Right lobe of liver (tissue), 6 donors: ENCODE measurements around the gene BBS4. TPM values are rescaled to one million over a fixed set of nuclear protein-coding genes. Genes with fewer than 3 reads are reported as not detected.
"Not testable (repeated sequence)": the region's sequence is repeated elsewhere in the genome, so short reads cannot be mapped to it uniquely, and the experiment has no call there.

Experiments
- ATAC-seq, 4 donors: fragments of 200-7000 bp; cut with Tn5 transposase; one replicate each; pipeline ENCODE4 v1.9.1; 2020; ENCODE audit warnings: mild to moderate bottlenecking in 4 of 4, moderate library complexity in 4 of 4
- DNase-seq, 3 donors: peaks; one replicate each; pipeline ENCODE4 v3.0.0-alpha.2; 2020
- H3K27ac ChIP-seq, 3 donors: fragments of 200-600 bp; one replicate each; pipeline ENCODE4 v1.8.0; 2022
- H3K27me3 ChIP-seq, 2 donors: fragments of 200-600 bp; one replicate each; pipeline ENCODE4 v1.8.0; 2022
- H3K36me3 ChIP-seq, 4 donors: fragments of 200-600 bp; sonication (generic) in 1 of 4; one replicate each; pipeline versions ENCODE4 v1.5.1 to v1.8.0; 2017 to 2022; ENCODE audit warnings: control low read depth in 1 of 4
- H3K4me1 ChIP-seq, 4 donors: fragments of 200-600 bp; sonication (generic) in 1 of 4; one replicate each; pipeline versions ENCODE4 v1.5.1 to v1.8.0; 2017 to 2022; ENCODE audit warnings: control low read depth in 1 of 4
- H3K4me3 ChIP-seq, 3 donors: fragments of 200-600 bp; one replicate each; pipeline ENCODE4 v1.8.0; 2022
- H3K9me3 ChIP-seq, 4 donors: fragments of 200-600 bp; sonication (generic) in 1 of 4; one replicate each; pipeline versions ENCODE4 v1.5.1 to v1.8.0; 2017 to 2022; ENCODE audit warnings: control low read depth in 1 of 4
- POLR2A ChIP-seq: fragments of 450-650 bp; IDR thresholded peaks from one replicate; pipeline ENCODE4 v1.6.1; 2017; ENCODE audit warnings: antibody characterized with exemption, mild to moderate bottlenecking
- WGBS: methylation state at CpG from one replicate; pipeline ENCODE4 v1.1.6; 2018; ENCODE audit warnings: low coverage, low lambda C conversion rate; ENCODE audit not compliant: insufficient coverage; ENCODE audit errors: missing lambda C conversion rate; 5-methylcytosine and 5-hydroxymethylcytosine counted together
- intact Hi-C, 2 donors: fragments of 100-400 bp; cut with DNase I; formaldehyde crosslinking; loops; one replicate each; pipeline versions ENCODE4 v1.11.2 to v1.14.1; 2022
- total RNA-seq, 6 experiments: library from RNA; depleted of rRNA in 2 of 6; stranded (reverse); fragments of >200 nt in 2 of 6; fragmentation: NEBNext Ultra II Directional in 3 of 6; extraction: Animal tissue kit (Norgen Biotek cat#: 25700) in 3 of 6; gene quantifications; one replicate each; pipeline versions ENCODE4 v1.1.0 to v1.2.4, GENCODE V29; 2016 to 2023
- TF ChIP-seq, protein P1 (sequence below), 4 donors: fragments of 200-600 bp in 3 of 4; fragments of 450-650 bp in 1 of 4; IDR thresholded peaks; one replicate each; pipeline versions ENCODE4 v1.5.1 to v1.8.0; 2016 to 2022; ENCODE audit warnings: antibody characterized with exemption in 4 of 4, mild to moderate bottlenecking in 2 of 4
- donor health status: DM: no; HTN: yes; CAD: no.
- donor health status: DM: no; HTN: no; CAD: no.
- donor health status: DM: no; HTN: no; CAD: no.
- donor health status: DM: no; HTN: yes; CAD: no.
- donor health status: DM: no; HTN: yes; CAD: no.

BBS4 gene
- total RNA-seq, 6 experiments from 2014 or later = 6.0 to 24.1 (median 9.5) TPM

DNA sequence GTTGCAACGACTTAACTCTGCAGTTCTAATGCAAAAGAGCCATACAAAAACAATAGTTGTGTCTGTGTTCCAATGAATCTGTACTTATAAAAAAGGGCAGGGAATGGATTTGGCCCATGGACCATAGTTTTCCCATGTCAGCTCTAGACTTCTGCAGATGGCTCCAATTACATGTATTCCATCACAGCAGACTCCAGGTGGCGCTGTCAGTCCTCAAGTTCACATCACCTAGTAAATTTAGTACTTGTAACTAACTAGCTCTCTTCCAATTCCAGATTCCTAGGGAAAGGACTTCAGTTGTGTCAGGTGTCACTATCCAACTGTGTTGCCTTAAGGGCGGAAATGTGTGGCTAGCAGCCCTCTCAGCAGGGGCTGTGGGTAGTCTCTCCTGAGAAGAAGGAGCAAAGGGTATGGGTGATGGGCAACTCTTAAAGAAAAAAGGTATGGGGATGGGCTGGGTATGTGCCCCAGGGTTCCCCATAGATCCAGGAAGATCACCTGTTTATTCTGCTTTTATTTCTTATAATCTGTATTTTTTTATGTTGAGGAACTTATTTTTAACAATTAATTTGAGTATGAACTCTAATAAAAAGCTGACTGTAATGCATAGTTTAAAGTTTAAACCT, 36.2 kb downstream of the BBS4 start:
- TF ChIP-seq POLR2A = no peak
- TF ChIP-seq, protein P1, sequence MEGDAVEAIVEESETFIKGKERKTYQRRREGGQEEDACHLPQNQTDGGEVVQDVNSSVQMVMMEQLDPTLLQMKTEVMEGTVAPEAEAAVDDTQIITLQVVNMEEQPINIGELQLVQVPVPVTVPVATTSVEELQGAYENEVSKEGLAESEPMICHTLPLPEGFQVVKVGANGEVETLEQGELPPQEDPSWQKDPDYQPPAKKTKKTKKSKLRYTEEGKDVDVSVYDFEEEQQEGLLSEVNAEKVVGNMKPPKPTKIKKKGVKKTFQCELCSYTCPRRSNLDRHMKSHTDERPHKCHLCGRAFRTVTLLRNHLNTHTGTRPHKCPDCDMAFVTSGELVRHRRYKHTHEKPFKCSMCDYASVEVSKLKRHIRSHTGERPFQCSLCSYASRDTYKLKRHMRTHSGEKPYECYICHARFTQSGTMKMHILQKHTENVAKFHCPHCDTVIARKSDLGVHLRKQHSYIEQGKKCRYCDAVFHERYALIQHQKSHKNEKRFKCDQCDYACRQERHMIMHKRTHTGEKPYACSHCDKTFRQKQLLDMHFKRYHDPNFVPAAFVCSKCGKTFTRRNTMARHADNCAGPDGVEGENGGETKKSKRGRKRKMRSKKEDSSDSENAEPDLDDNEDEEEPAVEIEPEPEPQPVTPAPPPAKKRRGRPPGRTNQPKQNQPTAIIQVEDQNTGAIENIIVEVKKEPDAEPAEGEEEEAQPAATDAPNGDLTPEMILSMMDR (IDR thresholded peaks at IDR 0.05) = peak; percentile 61 to 76 (median 72)
- Histone ChIP-seq H3K4me1 (peaks cover 0 to 12% (median 1%) of the 10 kb centered on the region in 4 donors), H3K27me3 (no peaks in the 10 kb centered on the region), H3K36me3 (peaks cover 0 to 13% (median 0%) of the 10 kb centered on the region in 4 donors), H3K4me3 (no peak overlapping the region), H3K27ac (no peak overlapping the region), H3K9me3 (no peaks in the 10 kb centered on the region)
- peak; percentile 53 to 59 (median 53) for DNase-seq
- intact Hi-C loops = no loop called here
- 37% methylated on average over 3 of the region's 3 CpGs for WGBS
- ATAC-seq = peak; percentile 75 to 83 (median 78)

DNA sequence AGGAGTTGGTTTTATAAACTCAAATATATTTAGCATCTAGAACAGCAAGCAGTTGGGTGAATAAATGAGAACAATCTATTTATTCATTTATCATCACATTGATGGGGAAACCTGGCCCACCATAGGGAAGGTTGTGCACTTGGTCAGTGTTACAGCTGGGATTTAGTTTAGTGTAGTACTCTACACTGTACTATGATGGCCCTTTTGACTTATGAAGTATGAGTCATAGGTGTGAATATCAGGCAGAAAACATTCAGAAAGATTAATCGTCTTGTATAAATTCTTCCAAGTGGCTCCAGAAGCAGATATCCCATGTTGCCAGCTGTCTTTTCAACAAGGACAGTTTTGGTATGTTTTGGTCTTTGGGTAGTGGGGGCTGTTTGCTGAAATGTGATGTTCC, 38.0 kb downstream of the BBS4 start:
- WGBS = 90% methylated on average over 1 of the region's 1 CpG
- intact Hi-C loops = no loop called here

DNA sequence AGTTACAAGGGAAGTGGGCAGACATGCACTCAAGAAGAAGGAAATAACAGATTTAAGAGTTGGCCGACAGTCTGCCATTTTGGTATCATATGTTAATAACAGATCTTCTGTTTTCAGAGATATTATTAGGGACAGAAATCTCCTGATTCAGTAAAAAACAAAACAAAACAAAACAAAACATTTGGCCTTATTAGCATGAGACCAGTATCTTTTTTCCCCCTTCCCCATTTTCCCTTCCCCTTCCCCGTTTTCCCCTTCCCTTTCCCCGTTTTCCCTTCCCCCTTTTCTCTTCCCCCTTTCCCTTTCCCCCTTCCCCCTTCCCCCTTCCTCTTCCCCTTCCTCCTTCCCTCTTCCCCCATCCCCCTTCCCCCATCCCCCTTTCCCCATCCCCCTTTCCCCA, 39.4 kb downstream of the BBS4 start:
- intact Hi-C loops = no loop called here
- Histone ChIP-seq H3K4me3 (no peak overlapping the region), H3K4me1 (peaks cover 0 to 29% (median 3%) of the 10 kb centered on the region in 4 donors), H3K27me3 (no peaks in the 10 kb centered on the region), H3K36me3 (no peaks in the 10 kb centered on the region), H3K9me3 (no peaks in the 10 kb centered on the region), H3K27ac (no peak overlapping the region)
- ATAC-seq (no peak), DNase-seq (no peak)
- WGBS = 71% methylated on average over 3 of the region's 3 CpGs
- TF ChIP-seq POLR2A = no peak
- TF ChIP-seq, protein P1 (IDR thresholded peaks at IDR 0.05) = no peak

More for the DNA sequence above, 38.0 kb downstream of the BBS4 start:
- H3K36me3 ChIP-seq = no peaks in the 10 kb centered on the region
- ATAC-seq (no peak), DNase-seq (no peak)
- H3K4me1 ChIP-seq = peaks cover 0 to 29% (median 3%) of the 10 kb centered on the region in 4 donors
- no peaks in the 10 kb centered on the region for H3K9me3 ChIP-seq
- H3K27me3 ChIP-seq = no peaks in the 10 kb centered on the region
- no peak overlapping the region for H3K27ac ChIP-seq
- H3K4me3 ChIP-seq = no peak overlapping the region
- TF ChIP-seq, protein P1 (IDR thresholded peaks at IDR 0.05) = no peak
- TF ChIP-seq POLR2A = no peak

DNA sequence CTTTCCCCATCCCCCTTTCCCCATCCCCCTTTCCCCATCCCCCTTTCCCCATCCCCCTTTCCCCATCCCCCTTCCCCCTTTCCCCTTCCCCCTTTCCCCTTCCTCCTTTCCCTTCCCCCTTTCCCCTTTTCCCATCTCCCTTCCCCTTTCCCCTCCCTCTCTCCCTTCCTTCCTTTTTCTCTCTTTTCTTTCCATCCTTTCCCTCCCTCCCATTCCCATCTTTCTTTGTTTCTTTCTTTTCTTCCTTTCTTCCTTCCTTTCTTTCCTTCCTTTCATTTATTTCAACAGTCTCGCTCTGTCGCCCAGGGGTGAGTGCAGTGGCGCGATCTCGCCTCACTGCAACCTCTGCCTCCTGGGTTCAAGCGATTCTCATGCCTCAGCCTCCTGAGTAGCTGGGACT, 39.8 kb downstream of the BBS4 start:
- H3K27ac ChIP-seq, H3K36me3 ChIP-seq, H3K27me3 ChIP-seq, intact Hi-C loops, ATAC-seq, H3K9me3 ChIP-seq, H3K4me3 ChIP-seq, DNase-seq: not testable (repeated sequence)
- peaks cover 0 to 29% (median 3%) of the 10 kb centered on the region in 4 donors for H3K4me1 ChIP-seq
- 95% methylated on average over 6 of the region's 6 CpGs for WGBS

DNA sequence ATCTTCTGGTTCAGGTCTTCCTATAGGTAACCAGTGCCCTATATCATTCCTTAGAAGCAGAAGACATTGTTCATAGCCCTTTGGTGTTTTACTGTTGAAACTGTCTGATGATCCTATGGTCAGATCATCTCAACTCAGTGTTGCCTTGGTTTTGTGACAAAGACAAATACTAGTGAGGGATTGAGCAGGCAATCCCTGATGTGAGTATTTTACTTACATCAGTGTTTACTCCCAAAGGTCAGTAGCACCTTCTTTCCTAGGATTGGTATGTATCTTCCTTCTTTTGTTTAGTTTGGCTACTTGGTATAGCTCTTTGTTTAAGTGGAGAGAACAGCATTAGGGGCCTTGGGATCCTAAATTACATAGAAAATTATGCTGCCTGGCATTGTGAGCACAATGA, 41.1 kb downstream of the BBS4 start:
- H3K4me1 ChIP-seq = peaks cover 0 to 29% (median 3%) of the 10 kb centered on the region in 4 donors
- peaks cover 0 to 7% (median 0%) of the 10 kb centered on the region in 4 donors for H3K36me3 ChIP-seq
- ATAC-seq (peak; percentile 45 to 88 (median 68)), DNase-seq (no peak)
- TF ChIP-seq POLR2A = no peak
- TF ChIP-seq, protein P1 (IDR thresholded peaks at IDR 0.05) = no peak
- no peaks in the 10 kb centered on the region for H3K9me3 ChIP-seq
- peak overlapping the region in 1 of 3 donors; percentile 25 for H3K27ac ChIP-seq
- intact Hi-C loops = no loop called here
- no peak overlapping the region for H3K4me3 ChIP-seq
- H3K27me3 ChIP-seq = no peaks in the 10 kb centered on the region

DNA sequence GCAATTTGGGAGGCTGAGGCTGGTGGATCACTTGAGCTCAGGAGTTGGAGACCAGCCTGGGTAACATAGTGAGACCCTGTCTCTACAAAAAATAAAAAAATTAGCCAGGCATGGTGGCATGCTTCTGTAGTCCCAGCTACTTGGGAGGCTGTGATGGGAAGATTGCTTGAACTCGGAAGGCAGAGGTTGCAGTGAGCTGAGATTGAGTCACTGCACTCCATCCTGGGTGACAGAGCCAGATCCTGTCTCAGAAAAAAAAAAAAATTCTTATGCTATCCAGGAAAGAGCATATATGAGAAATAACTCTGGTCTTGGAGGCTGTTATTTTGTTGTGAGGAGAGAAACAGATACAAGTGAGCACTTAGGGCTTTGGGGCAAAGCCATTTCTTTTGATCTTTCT, 42.2 kb downstream of the BBS4 start:
- H3K27ac ChIP-seq, intact Hi-C loops: not testable (repeated sequence)
- 100% methylated on average over 1 of the region's 1 CpG for WGBS

More for the DNA sequence above, 42.2 kb downstream of the BBS4 start:
- H3K9me3 ChIP-seq, H3K4me3 ChIP-seq, H3K36me3 ChIP-seq, ATAC-seq, H3K27me3 ChIP-seq, DNase-seq: not testable (repeated sequence)
- H3K4me1 ChIP-seq = peaks cover 0 to 29% (median 3%) of the 10 kb centered on the region in 4 donors
